ENCODE data around the gene CNOT11. TPM values are rescaled to one million over a fixed set of nuclear protein-coding genes. Genes with fewer than 3 reads are reported as not detected.
"Not testable (repeated sequence)": the region's sequence is repeated elsewhere in the genome, so short reads cannot be mapped to it uniquely, and the experiment has no call there.

Gene CNOT11
- total RNA-seq, 1 donor from 2014 or later, result 47.1 TPM

DNA sequence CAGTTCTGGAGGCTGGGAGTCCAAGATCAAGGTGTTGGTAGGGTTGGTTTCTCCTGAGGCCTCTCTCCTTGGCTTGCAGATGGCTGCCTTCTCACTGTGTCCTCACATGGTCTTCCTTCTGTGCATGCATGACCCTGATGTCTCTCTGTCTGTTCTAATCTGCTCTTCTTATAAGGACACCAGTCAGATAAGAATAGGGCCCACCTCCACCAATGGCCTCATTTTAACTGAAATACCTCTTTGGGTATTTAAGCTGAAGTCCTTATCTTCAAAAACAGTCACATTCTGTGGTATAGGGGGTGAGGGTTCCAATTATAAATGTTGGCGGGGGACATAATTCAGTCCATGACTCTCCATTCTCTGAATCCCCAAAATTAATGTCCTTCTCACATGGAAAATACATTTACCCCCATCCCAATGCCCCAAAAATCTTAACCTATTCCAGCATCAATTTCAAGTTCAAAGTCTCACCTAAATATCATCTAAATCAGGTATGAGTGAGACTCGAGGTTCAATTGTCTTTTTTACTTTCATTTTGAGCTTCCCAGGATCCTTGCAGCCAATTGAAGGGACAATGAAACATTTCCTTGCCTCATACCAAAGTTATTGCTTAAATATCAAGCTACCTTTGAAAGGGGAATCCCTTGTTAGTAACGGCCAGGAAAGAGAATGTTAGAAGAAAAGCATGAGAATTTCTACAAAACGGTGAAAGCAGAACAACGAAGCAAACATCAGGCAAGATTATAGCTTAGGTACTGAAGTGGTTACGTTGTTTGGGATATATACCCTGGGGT is 20.6 kb upstream of the CNOT11 start:
- H3K27ac Mint-ChIP-seq (ENCODE audit: unreplicated experiment), result no peak overlapping the region
- peaks cover 3% of the 10 kb centered on the region for H3K4me1 Mint-ChIP-seq (ENCODE audit: unreplicated experiment)
- H3K9me3 Mint-ChIP-seq (ENCODE audit: unreplicated experiment), result no peaks in the 10 kb centered on the region
- H3K4me3 Mint-ChIP-seq (ENCODE audit: unreplicated experiment), result no peak overlapping the region
- no peaks in the 10 kb centered on the region for H3K27me3 Mint-ChIP-seq (ENCODE audit: unreplicated experiment)
- TF ChIP-seq, protein P1, sequence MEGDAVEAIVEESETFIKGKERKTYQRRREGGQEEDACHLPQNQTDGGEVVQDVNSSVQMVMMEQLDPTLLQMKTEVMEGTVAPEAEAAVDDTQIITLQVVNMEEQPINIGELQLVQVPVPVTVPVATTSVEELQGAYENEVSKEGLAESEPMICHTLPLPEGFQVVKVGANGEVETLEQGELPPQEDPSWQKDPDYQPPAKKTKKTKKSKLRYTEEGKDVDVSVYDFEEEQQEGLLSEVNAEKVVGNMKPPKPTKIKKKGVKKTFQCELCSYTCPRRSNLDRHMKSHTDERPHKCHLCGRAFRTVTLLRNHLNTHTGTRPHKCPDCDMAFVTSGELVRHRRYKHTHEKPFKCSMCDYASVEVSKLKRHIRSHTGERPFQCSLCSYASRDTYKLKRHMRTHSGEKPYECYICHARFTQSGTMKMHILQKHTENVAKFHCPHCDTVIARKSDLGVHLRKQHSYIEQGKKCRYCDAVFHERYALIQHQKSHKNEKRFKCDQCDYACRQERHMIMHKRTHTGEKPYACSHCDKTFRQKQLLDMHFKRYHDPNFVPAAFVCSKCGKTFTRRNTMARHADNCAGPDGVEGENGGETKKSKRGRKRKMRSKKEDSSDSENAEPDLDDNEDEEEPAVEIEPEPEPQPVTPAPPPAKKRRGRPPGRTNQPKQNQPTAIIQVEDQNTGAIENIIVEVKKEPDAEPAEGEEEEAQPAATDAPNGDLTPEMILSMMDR (IDR thresholded peaks at IDR 0.05; ENCODE audit: unreplicated experiment), result no peak
- peaks cover 7% of the 10 kb centered on the region for H3K36me3 Mint-ChIP-seq (ENCODE audit: low read depth, unreplicated experiment)
- DNase-seq (ENCODE audit: low spot score), result no peak

DNA sequence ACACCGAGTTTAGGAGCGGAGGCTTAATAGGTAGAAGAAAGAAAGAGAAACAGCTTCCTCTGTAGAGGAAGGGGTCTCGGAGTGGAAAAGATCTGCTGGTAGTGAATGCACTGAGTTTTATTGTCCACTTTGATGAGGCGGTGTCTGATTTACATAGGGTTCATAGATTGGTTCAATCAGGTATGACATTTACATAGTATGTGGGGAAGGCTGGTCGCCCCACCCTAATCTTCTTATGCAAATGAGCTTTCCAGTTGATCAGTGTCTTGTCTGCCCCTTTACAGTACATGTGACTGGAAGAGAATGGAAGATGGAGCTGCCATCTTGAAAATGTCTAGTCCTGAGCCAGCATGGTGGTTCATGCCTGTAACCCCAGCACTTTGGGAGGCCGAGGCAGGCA is 19.9 kb upstream of the CNOT11 start:
- Mint-ChIP-seq H3K9me3 (ENCODE audit: unreplicated experiment) (no peaks in the 10 kb centered on the region), H3K27ac (ENCODE audit: unreplicated experiment) (no peak overlapping the region), H3K4me1 (ENCODE audit: unreplicated experiment) (peaks cover 3% of the 10 kb centered on the region), H3K36me3 (ENCODE audit: low read depth, unreplicated experiment) (peaks cover 7% of the 10 kb centered on the region), H3K4me3 (ENCODE audit: unreplicated experiment) (no peak overlapping the region), H3K27me3 (ENCODE audit: unreplicated experiment) (no peaks in the 10 kb centered on the region)
- no peak for DNase-seq (ENCODE audit: low spot score)
- TF ChIP-seq, protein P1 (IDR thresholded peaks at IDR 0.05; ENCODE audit: unreplicated experiment), result no peak

DNA sequence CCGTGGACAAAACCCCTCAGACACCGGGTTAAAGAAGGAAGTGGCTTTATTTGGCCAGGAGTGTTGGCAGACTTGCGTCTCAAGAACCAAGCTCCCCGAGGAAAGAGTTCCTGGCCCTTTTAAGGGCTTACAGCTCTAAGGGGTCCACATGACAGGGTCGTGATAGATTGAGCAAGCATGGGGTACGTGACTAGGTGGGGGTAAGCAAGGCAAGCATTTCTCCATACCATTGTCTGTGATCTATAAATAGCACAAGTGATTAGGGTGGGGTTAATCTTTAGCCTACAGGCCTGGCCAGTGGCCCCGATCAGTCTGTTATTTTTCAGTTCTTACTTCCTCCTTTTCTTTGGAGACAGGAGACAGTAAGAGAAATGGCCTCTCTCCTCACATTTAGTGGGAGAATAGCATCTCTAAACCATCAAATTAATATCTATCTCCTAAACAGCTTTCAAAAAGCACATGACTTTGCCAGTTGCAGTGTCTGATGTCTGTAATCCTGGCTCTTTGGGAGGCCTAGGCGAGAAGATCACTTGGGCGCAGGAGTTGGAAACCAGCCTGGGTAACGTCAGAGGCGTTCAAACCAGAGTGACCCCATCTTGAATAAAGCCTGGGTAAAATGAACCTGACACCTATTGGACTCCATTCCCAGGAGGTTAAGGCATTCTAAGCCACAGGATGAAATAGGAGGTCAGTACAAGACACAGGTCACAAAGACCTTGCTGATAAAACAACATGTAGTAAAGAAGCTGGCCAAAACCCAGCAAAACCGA is 18.3 kb upstream of the CNOT11 start:
- H3K27ac Mint-ChIP-seq (ENCODE audit: unreplicated experiment), result no peak overlapping the region
- H3K4me1 Mint-ChIP-seq (ENCODE audit: unreplicated experiment), result peaks cover 3% of the 10 kb centered on the region
- peaks cover 3% of the 10 kb centered on the region for H3K27me3 Mint-ChIP-seq (ENCODE audit: unreplicated experiment)
- H3K9me3 Mint-ChIP-seq (ENCODE audit: unreplicated experiment), result no peaks in the 10 kb centered on the region
- H3K4me3 Mint-ChIP-seq (ENCODE audit: unreplicated experiment), result no peak overlapping the region
- peaks cover 7% of the 10 kb centered on the region for H3K36me3 Mint-ChIP-seq (ENCODE audit: low read depth, unreplicated experiment)
- DNase-seq (ENCODE audit: low spot score), result no peak
- TF ChIP-seq, protein P1 (IDR thresholded peaks at IDR 0.05; ENCODE audit: unreplicated experiment), result no peak

DNA sequence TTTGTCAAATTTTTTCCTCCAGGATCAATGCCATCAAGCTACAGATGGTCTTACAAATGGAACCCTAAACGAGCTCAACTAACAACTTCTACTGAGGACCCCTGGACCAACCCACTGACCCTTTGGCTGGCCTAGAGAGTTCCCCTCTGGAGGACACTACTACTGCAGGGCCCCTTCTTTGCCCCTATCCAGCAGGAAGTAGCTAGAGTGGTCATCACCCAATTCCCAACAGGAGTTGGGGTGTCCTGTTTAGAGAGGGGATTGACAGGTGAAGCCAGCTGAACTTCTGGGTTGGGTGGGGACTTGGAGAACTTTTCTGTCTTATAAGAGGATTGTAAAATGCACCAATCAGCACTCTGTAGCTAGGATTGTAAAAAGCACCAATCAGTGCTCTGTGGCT is 16.7 kb upstream of the CNOT11 start:
- H3K27me3 Mint-ChIP-seq (ENCODE audit: unreplicated experiment); H3K4me1 Mint-ChIP-seq (ENCODE audit: unreplicated experiment); H3K4me3 Mint-ChIP-seq (ENCODE audit: unreplicated experiment); DNase-seq (ENCODE audit: low spot score); H3K27ac Mint-ChIP-seq (ENCODE audit: unreplicated experiment); H3K36me3 Mint-ChIP-seq (ENCODE audit: low read depth, unreplicated experiment); H3K9me3 Mint-ChIP-seq (ENCODE audit: unreplicated experiment): not testable (repeated sequence)

DNA sequence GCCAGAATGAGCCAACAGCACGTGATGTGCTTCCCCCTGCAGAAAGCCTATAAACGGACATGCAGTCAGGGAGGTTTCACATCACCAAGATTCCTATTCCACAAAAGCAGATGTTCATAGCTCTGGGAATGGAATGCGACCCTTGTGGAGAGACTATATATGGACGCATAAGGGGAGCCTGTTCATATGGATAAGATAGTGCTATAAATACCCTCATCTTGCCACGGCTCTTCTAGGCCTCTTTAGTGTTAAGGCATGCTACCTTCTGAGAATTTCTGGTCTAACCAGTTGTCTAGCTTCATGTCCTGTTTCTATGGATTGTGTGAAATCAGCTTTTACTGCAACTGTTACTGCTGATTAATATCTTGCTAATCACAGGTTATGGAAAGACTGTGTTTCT is 14.7 kb upstream of the CNOT11 start:
- H3K4me3 Mint-ChIP-seq (ENCODE audit: unreplicated experiment); H3K27me3 Mint-ChIP-seq (ENCODE audit: unreplicated experiment); H3K27ac Mint-ChIP-seq (ENCODE audit: unreplicated experiment); H3K9me3 Mint-ChIP-seq (ENCODE audit: unreplicated experiment); DNase-seq (ENCODE audit: low spot score); H3K4me1 Mint-ChIP-seq (ENCODE audit: unreplicated experiment); H3K36me3 Mint-ChIP-seq (ENCODE audit: low read depth, unreplicated experiment): not testable (repeated sequence)
